Pancreas (tissue), 10 donors: Measurements from ENCODE around the gene GCLC. TPM values are rescaled to one million over a fixed set of nuclear protein-coding genes. Genes with fewer than 3 reads are reported as not detected.
"Not testable (repeated sequence)": the region's sequence is repeated elsewhere in the genome, so short reads cannot be mapped to it uniquely, and the experiment has no call there.

Experiments used
- ATAC-seq, 4 donors: fragments of 200-7000 bp; cut with Tn5 transposase; one replicate each; pipeline versions ENCODE4 v1.8.0 to v1.9.1; 2020; ENCODE audit warnings: mild to moderate bottlenecking in 4 of 4, moderate library complexity in 4 of 4
- DNase-seq, 6 donors: peaks; one replicate each; pipeline ENCODE4 v3.0.0-alpha.2; 2020
- FAIRE-seq: peaks from 2 replicates; lab custom pipeline; 2012; peaks lifted over from hg19 to GRCh38; lab: Jason Lieb, UNC
- H3K27ac ChIP-seq, 4 donors: fragments of 200-600 bp; sonication (generic); 1 replicate in 3 of 4; 2 replicates in 1 of 4; pipeline versions ENCODE4 v1.5.0 to v1.8.0; 2020
- H3K27me3 ChIP-seq, 4 donors: fragments of 200-600 bp; one replicate each; pipeline ENCODE4 v1.8.0; 2021
- H3K36me3 ChIP-seq, 3 donors: fragments of 200-600 bp; sonication (generic) in 1 of 3; one replicate each; pipeline versions ENCODE4 v1.5.0 to v1.8.0; 2020 to 2021
- H3K4me1 ChIP-seq, 3 donors: fragments of 200-600 bp; one replicate each; pipeline ENCODE4 v1.8.0; 2021
- H3K4me3 ChIP-seq, 4 donors: fragments of 200-600 bp; sonication (generic) in 2 of 4; one replicate each; pipeline versions ENCODE4 v1.5.0 to v1.8.0; 2020 to 2021
- H3K9me3 ChIP-seq, 4 donors: fragments of 200-600 bp; one replicate each; pipeline ENCODE4 v1.8.0; 2021
- WGBS, 2 donors: extraction: QIAGEN DNeasy Blood & Tissue Kit; methylation state at CpG; one replicate each; pipeline ENCODE4 v1.1.7; 2013; 5-methylcytosine and 5-hydroxymethylcytosine counted together
- intact Hi-C, 3 donors: fragments of 100-400 bp; cut with DNase I; formaldehyde crosslinking; loops; one replicate each; pipeline versions ENCODE4 v1.11.1 to v1.14.2; 2022
- polyA plus RNA-seq, 2 donors: library from polyadenylated mRNA; stranded (reverse); fragments of 200-250 nt; gene quantifications; one replicate each; pipeline ENCODE4 v1.2.3, GENCODE V29; 2013
- total RNA-seq, 6 donors: library from RNA; stranded (reverse); fragmentation: NEBNext Ultra II Directional in 4 of 6; extraction: Animal tissue kit (Norgen Biotek cat#: 25700) in 4 of 6; gene quantifications; one replicate each; pipeline versions ENCODE4 v1.2.1 to v1.2.4, GENCODE V29; 2021 to 2023
- TF ChIP-seq, protein P1 (sequence below), 4 donors: fragments of 200-600 bp; sonication (generic) in 3 of 4; IDR thresholded peaks; one replicate each; pipeline versions ENCODE4 v1.5.0 to v1.8.0; 2021; ENCODE audit warnings: antibody characterized with exemption in 4 of 4
- donor health status: healthy with polysubstance abuse.
- donor health status: DM: no; HTN: no; CAD: no; lungs with moderate emphysema.
- donor health status: DM: no; HTN: no; CAD: no.
- donor health status: control.
- donor health status: control.
- donor health status: Bipolar disorder and iron deficiency.
- donor health status: DM: yes; HTN: yes; CAD: no.
- donor health status: DM: no; HTN: no; CAD: no.
- donor health status: DM: no; HTN: no; CAD: no.
- donor health status: DM: yes; HTN: yes; CAD: no.

The GCLC gene
- total and polyA plus RNA-seq, 8 donors: 5.9 to 29.5 (median 16.8) TPM

GRCh38 chr6:53484476-53485280, 60.2 kb downstream of the GCLC start:
- intact Hi-C loops: loop anchor here in 2 of 3 donors (5.0 kb wide), 2 partner anchors 312 to 322 kb away; no protein-coding TSS in a partner anchor
- FAIRE-seq: peak; percentile 89

GRCh38 chr6:53483423-53484353, 61.2 kb downstream of the GCLC start:
- WGBS, 2 donors: 48 to 56% methylated on average over 10 of the region's 10 CpGs
- no peaks in the 10 kb centered on the region for H3K9me3 ChIP-seq

More at GRCh38 chr6:53484476-53485280, 60.2 kb downstream of the GCLC start:
- DNase-seq: peak in 4 of 6 donors; percentile 37 to 71 (median 50)
- 16 to 17% methylated on average over 9 of the region's 9 CpGs for WGBS, 2 donors
- TF ChIP-seq, protein P1, sequence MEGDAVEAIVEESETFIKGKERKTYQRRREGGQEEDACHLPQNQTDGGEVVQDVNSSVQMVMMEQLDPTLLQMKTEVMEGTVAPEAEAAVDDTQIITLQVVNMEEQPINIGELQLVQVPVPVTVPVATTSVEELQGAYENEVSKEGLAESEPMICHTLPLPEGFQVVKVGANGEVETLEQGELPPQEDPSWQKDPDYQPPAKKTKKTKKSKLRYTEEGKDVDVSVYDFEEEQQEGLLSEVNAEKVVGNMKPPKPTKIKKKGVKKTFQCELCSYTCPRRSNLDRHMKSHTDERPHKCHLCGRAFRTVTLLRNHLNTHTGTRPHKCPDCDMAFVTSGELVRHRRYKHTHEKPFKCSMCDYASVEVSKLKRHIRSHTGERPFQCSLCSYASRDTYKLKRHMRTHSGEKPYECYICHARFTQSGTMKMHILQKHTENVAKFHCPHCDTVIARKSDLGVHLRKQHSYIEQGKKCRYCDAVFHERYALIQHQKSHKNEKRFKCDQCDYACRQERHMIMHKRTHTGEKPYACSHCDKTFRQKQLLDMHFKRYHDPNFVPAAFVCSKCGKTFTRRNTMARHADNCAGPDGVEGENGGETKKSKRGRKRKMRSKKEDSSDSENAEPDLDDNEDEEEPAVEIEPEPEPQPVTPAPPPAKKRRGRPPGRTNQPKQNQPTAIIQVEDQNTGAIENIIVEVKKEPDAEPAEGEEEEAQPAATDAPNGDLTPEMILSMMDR (IDR thresholded peaks at IDR 0.05): peak; percentile 71 to 94 (median 90)
- ATAC-seq: peak; percentile 63 to 92 (median 88)
- no peaks in the 10 kb centered on the region for H3K9me3 ChIP-seq
- H3K27me3 ChIP-seq: peaks cover 0 to 3% (median 0%) of the 10 kb centered on the region in 4 donors
- no peaks in the 10 kb centered on the region for H3K36me3 ChIP-seq
- no peaks in the 10 kb centered on the region for H3K4me1 ChIP-seq
- no peak overlapping the region for H3K4me3 ChIP-seq
- H3K27ac ChIP-seq: no peak overlapping the region

DNA sequence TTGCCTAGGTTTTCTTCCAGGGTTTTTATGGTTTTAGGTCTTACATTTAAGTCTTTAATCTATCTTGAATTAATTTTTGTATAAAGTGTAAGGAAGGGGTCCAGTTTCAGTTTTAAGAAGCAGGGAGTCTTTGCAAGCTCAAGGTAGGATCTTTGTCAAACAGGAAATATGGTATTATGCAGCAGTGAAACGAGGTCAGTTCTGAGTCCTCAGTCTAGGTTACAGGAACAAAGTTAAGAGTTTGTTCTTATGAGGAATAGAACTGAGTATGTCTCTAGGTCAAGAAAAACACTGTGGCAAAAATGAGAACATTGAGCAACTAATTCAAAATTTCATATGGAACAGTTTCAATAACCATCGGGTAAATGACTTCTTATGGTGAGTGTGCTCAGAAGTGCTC, 63.6 kb downstream of the GCLC start:
- WGBS, 2 donors: 76 to 77% methylated on average over 2 of the region's 2 CpGs
- TF ChIP-seq, protein P1 (IDR thresholded peaks at IDR 0.05): no peak
- no peaks in the 10 kb centered on the region for H3K4me1 ChIP-seq
- FAIRE-seq: no peak
- ATAC-seq: no peak
- H3K4me3 ChIP-seq: no peak overlapping the region
- no peaks in the 10 kb centered on the region for H3K36me3 ChIP-seq
- no peaks in the 10 kb centered on the region for H3K27me3 ChIP-seq
- H3K27ac ChIP-seq: no peak overlapping the region
- no peak for DNase-seq
- intact Hi-C loops: loop anchor here in 1 of 3 donors (5.0 kb wide), 1 partner anchor 319 kb away; no protein-coding TSS in a partner anchor
- no peaks in the 10 kb centered on the region for H3K9me3 ChIP-seq

More at GRCh38 chr6:53483423-53484353, 61.2 kb downstream of the GCLC start:
- Histone ChIP-seq H3K27me3 (peaks cover 0 to 3% (median 0%) of the 10 kb centered on the region in 4 donors), H3K4me1 (no peaks in the 10 kb centered on the region), H3K4me3 (no peak overlapping the region), H3K27ac (no peak overlapping the region), H3K36me3 (no peaks in the 10 kb centered on the region)
- intact Hi-C loops: loop anchor here in 1 of 3 donors (5.0 kb wide), 1 partner anchor 321 kb away; no protein-coding TSS in a partner anchor
- TF ChIP-seq, protein P1 (IDR thresholded peaks at IDR 0.05): no peak
- no peak for DNase-seq
- ATAC-seq: peak in 2 of 4 donors; percentile 38 to 60
- no peak for FAIRE-seq

DNA sequence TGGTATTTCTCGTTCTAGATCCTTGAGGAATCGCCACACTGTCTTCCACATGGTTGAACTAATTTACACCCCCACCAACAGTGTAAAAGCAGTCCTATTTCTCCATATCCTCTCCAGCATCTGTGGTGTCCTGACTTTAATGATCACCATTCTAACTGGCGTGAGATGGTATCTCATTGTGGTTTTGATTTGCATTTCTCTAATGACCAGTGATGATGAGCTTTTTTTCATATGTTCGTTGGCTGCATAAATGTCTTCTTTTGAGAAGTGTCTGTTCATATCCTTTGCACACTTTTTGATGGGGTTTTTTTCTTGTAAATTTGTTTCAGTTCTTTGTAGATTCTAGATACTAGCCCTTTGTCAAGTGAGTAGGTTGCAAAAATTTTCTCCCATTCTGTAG, 64.1 kb downstream of the GCLC start:
- H3K4me3 ChIP-seq, H3K36me3 ChIP-seq, H3K9me3 ChIP-seq, FAIRE-seq, DNase-seq, H3K4me1 ChIP-seq, H3K27ac ChIP-seq, H3K27me3 ChIP-seq, ATAC-seq: not testable (repeated sequence)
- intact Hi-C loops: loop anchor here in 1 of 3 donors (5.0 kb wide), 1 partner anchor 318 kb away; no protein-coding TSS in a partner anchor
- WGBS, 2 donors: 78 to 87% methylated on average over 4 of the region's 4 CpGs

DNA sequence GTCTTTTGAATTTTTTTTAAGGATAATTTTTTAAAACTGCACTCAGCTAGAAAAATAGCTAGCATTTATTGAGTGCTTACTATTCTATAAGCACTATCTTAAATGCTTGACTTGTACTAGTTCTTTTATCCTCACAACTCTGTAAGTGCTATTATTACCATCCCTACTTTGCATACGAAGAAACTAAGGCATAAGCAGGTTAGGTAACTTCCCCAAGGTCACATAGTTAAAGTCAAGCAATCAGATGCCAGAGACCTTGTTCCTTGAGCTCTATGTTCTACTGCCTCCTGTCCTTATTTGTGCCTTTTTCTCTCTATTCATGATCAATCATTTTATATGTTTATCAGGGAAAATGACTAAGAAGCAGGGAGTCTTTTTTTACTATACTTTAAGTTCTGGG, 65.0 kb downstream of the GCLC start:
- intact Hi-C loops: loop anchor here in 1 of 3 donors (5.0 kb wide), 1 partner anchor 318 kb away; no protein-coding TSS in a partner anchor
- Histone ChIP-seq H3K36me3 (no peaks in the 10 kb centered on the region), H3K4me3 (no peak overlapping the region), H3K9me3 (no peaks in the 10 kb centered on the region), H3K27me3 (no peaks in the 10 kb centered on the region), H3K4me1 (no peaks in the 10 kb centered on the region), H3K27ac (no peak overlapping the region)
- ATAC-seq (no peak), DNase-seq (no peak), FAIRE-seq (no peak)
- 21 to 25% methylated on average over 1 of the region's 1 CpG for WGBS, 2 donors
- TF ChIP-seq, protein P1 (IDR thresholded peaks at IDR 0.05): no peak
